Measurements from ENCODE around the gene ZNF354C.
"Not testable (repeated sequence)": the region's sequence is repeated elsewhere in the genome, so short reads cannot be mapped to it uniquely, and the experiment has no call there.

The ZNF354C gene

GRCh38 chr5:179079165-179079987 is 19.2 kb downstream of the ZNF354C start:
- Histone ChIP-seq H3K27ac (ENCODE audit: low read length) (no peak overlapping the region), H3K4me1 (ENCODE audit: control insufficient read depth, low read depth, low read length) (no peaks in the 10 kb centered on the region), H3K9me3 (ENCODE audit: control insufficient read depth, low read depth, low read length) (peaks cover 63% of the 10 kb centered on the region), H3K36me3 (ENCODE audit: control insufficient read depth, low read depth, low read length) (peaks cover 3% of the 10 kb centered on the region), H3K27me3 (ENCODE audit: control insufficient read depth, insufficient read depth, low read length) (no peaks in the 10 kb centered on the region), H3K4me3 (ENCODE audit: low read length) (no peak overlapping the region), H3K9ac (ENCODE audit: low read length) (no peak overlapping the region)

- Histone ChIP-seq H3K9me3 (ENCODE audit: control insufficient read depth, low read depth, low read length) (peaks cover 70% of the 10 kb centered on the region), H3K4me3 (ENCODE audit: low read length) (no peak overlapping the region), H3K27ac (ENCODE audit: low read length) (no peak overlapping the region), H3K27me3 (ENCODE audit: control insufficient read depth, insufficient read depth, low read length) (no peaks in the 10 kb centered on the region), H3K36me3 (ENCODE audit: control insufficient read depth, low read depth, low read length) (peaks cover 3% of the 10 kb centered on the region), H3K4me1 (ENCODE audit: control insufficient read depth, low read depth, low read length) (no peaks in the 10 kb centered on the region), H3K9ac (ENCODE audit: low read length) (no peak overlapping the region)
Observed at GRCh38 chr5:179080724-179081123, 20.6 kb downstream of the ZNF354C start.

GRCh38 chr5:179089502-179089901 is 29.3 kb downstream of the ZNF354C start:
- H3K9me3 ChIP-seq (ENCODE audit: control insufficient read depth, low read depth, low read length) = peaks cover 54% of the 10 kb centered on the region
- H3K4me1 ChIP-seq (ENCODE audit: control insufficient read depth, low read depth, low read length) = no peaks in the 10 kb centered on the region

GRCh38 chr5:179101282-179101681 is 41.1 kb downstream of the ZNF354C start:
- H3K36me3 ChIP-seq (ENCODE audit: control insufficient read depth, low read depth, low read length); H3K4me1 ChIP-seq (ENCODE audit: control insufficient read depth, low read depth, low read length); H3K4me3 ChIP-seq (ENCODE audit: low read length); H3K27ac ChIP-seq (ENCODE audit: low read length); H3K27me3 ChIP-seq (ENCODE audit: control insufficient read depth, insufficient read depth, low read length); H3K9ac ChIP-seq (ENCODE audit: low read length): not testable (repeated sequence)
- H3K9me3 ChIP-seq (ENCODE audit: control insufficient read depth, low read depth, low read length) = peaks cover 28% of the 10 kb centered on the region

More at GRCh38 chr5:179089502-179089901, 29.3 kb downstream of the ZNF354C start:
- H3K4me3 ChIP-seq (ENCODE audit: low read length) = no peak overlapping the region
- H3K36me3 ChIP-seq (ENCODE audit: control insufficient read depth, low read depth, low read length) = no peaks in the 10 kb centered on the region
- no peaks in the 10 kb centered on the region for H3K27me3 ChIP-seq (ENCODE audit: control insufficient read depth, insufficient read depth, low read length)
- no peak overlapping the region for H3K27ac ChIP-seq (ENCODE audit: low read length)
- no peak overlapping the region for H3K9ac ChIP-seq (ENCODE audit: low read length)

GRCh38 chr5:179110528-179110927 is 50.4 kb downstream of the ZNF354C start:
- Histone ChIP-seq H3K9me3 (ENCODE audit: control insufficient read depth, low read depth, low read length) (peaks cover 34% of the 10 kb centered on the region), H3K27me3 (ENCODE audit: control insufficient read depth, insufficient read depth, low read length) (no peaks in the 10 kb centered on the region), H3K9ac (ENCODE audit: low read length) (no peak overlapping the region), H3K36me3 (ENCODE audit: control insufficient read depth, low read depth, low read length) (no peaks in the 10 kb centered on the region), H3K4me3 (ENCODE audit: low read length) (no peak overlapping the region), H3K27ac (ENCODE audit: low read length) (no peak overlapping the region), H3K4me1 (ENCODE audit: control insufficient read depth, low read depth, low read length) (no peaks in the 10 kb centered on the region)

- H3K9me3 ChIP-seq (ENCODE audit: control insufficient read depth, low read depth, low read length) = peaks cover 34% of the 10 kb centered on the region
- no peak overlapping the region for H3K4me3 ChIP-seq (ENCODE audit: low read length)
- no peaks in the 10 kb centered on the region for H3K27me3 ChIP-seq (ENCODE audit: control insufficient read depth, insufficient read depth, low read length)
- no peak overlapping the region for H3K9ac ChIP-seq (ENCODE audit: low read length)
- no peaks in the 10 kb centered on the region for H3K36me3 ChIP-seq (ENCODE audit: control insufficient read depth, low read depth, low read length)
- H3K27ac ChIP-seq (ENCODE audit: low read length) = no peak overlapping the region
- no peaks in the 10 kb centered on the region for H3K4me1 ChIP-seq (ENCODE audit: control insufficient read depth, low read depth, low read length)
Observed at GRCh38 chr5:179111267-179112207, 51.4 kb downstream of the ZNF354C start.

- Histone ChIP-seq H3K9ac (ENCODE audit: low read length) (no peak overlapping the region), H3K9me3 (ENCODE audit: control insufficient read depth, low read depth, low read length) (peaks cover 26% of the 10 kb centered on the region), H3K4me3 (ENCODE audit: low read length) (no peak overlapping the region), H3K36me3 (ENCODE audit: control insufficient read depth, low read depth, low read length) (no peaks in the 10 kb centered on the region), H3K27ac (ENCODE audit: low read length) (no peak overlapping the region), H3K27me3 (ENCODE audit: control insufficient read depth, insufficient read depth, low read length) (no peaks in the 10 kb centered on the region), H3K4me1 (ENCODE audit: control insufficient read depth, low read depth, low read length) (no peaks in the 10 kb centered on the region)
Observed at GRCh38 chr5:179112469-179113142, 52.4 kb downstream of the ZNF354C start.

- Histone ChIP-seq H3K36me3 (ENCODE audit: control insufficient read depth, low read depth, low read length) (no peaks in the 10 kb centered on the region), H3K27ac (ENCODE audit: low read length) (no peak overlapping the region), H3K9ac (ENCODE audit: low read length) (no peak overlapping the region), H3K9me3 (ENCODE audit: control insufficient read depth, low read depth, low read length) (peaks cover 25% of the 10 kb centered on the region), H3K4me3 (ENCODE audit: low read length) (no peak overlapping the region), H3K4me1 (ENCODE audit: control insufficient read depth, low read depth, low read length) (no peaks in the 10 kb centered on the region), H3K27me3 (ENCODE audit: control insufficient read depth, insufficient read depth, low read length) (no peaks in the 10 kb centered on the region)
Observed at GRCh38 chr5:179113143-179113530, 53.0 kb downstream of the ZNF354C start.

- Histone ChIP-seq H3K27ac (ENCODE audit: low read length) (no peak overlapping the region), H3K36me3 (ENCODE audit: control insufficient read depth, low read depth, low read length) (no peaks in the 10 kb centered on the region), H3K4me1 (ENCODE audit: control insufficient read depth, low read depth, low read length) (no peaks in the 10 kb centered on the region), H3K9me3 (ENCODE audit: control insufficient read depth, low read depth, low read length) (peaks cover 21% of the 10 kb centered on the region), H3K27me3 (ENCODE audit: control insufficient read depth, insufficient read depth, low read length) (no peaks in the 10 kb centered on the region), H3K9ac (ENCODE audit: low read length) (no peak overlapping the region), H3K4me3 (ENCODE audit: low read length) (no peak overlapping the region)
Observed at GRCh38 chr5:179113945-179114641, 53.9 kb downstream of the ZNF354C start.

GRCh38 chr5:179114756-179115155 is 54.6 kb downstream of the ZNF354C start:
- H3K9me3 ChIP-seq (ENCODE audit: control insufficient read depth, low read depth, low read length) = peaks cover 18% of the 10 kb centered on the region
- no peak overlapping the region for H3K9ac ChIP-seq (ENCODE audit: low read length)
- H3K4me1 ChIP-seq (ENCODE audit: control insufficient read depth, low read depth, low read length) = no peaks in the 10 kb centered on the region
- no peak overlapping the region for H3K4me3 ChIP-seq (ENCODE audit: low read length)
- no peak overlapping the region for H3K27ac ChIP-seq (ENCODE audit: low read length)
- no peaks in the 10 kb centered on the region for H3K27me3 ChIP-seq (ENCODE audit: control insufficient read depth, insufficient read depth, low read length)
- H3K36me3 ChIP-seq (ENCODE audit: control insufficient read depth, low read depth, low read length) = no peaks in the 10 kb centered on the region

- Histone ChIP-seq H3K9ac (ENCODE audit: low read length) (no peak overlapping the region), H3K36me3 (ENCODE audit: control insufficient read depth, low read depth, low read length) (no peaks in the 10 kb centered on the region), H3K4me3 (ENCODE audit: low read length) (no peak overlapping the region), H3K27ac (ENCODE audit: low read length) (no peak overlapping the region), H3K27me3 (ENCODE audit: control insufficient read depth, insufficient read depth, low read length) (no peaks in the 10 kb centered on the region), H3K4me1 (ENCODE audit: control insufficient read depth, low read depth, low read length) (no peaks in the 10 kb centered on the region), H3K9me3 (ENCODE audit: control insufficient read depth, low read depth, low read length) (peaks cover 20% of the 10 kb centered on the region)
Observed at GRCh38 chr5:179115307-179115706, 55.1 kb downstream of the ZNF354C start.

Data from iPS-18a (cell line).